ENCODE results near the gene FARS2. TPM values are rescaled to one million over a fixed set of nuclear protein-coding genes. Genes with fewer than 3 reads are reported as not detected.

FARS2 gene
- total RNA-seq, 1 donor from 2014 or later, result 7.3 TPM

GRCh38 chr6:5422321-5422915 is 161.1 kb downstream of the FARS2 start:
- DNase-seq (ENCODE audit: low read depth), result peak; percentile 44

- DNase-seq (ENCODE audit: low read depth), result no peak
These were observed 161.9 kb downstream of the FARS2 start for GRCh38 chr6:5423251-5423650.

GRCh38 chr6:5424726-5425125 is 163.4 kb downstream of the FARS2 start:
- peak; percentile 62 for DNase-seq (ENCODE audit: low read depth)

GRCh38 chr6:5425267-5425666 is 164.0 kb downstream of the FARS2 start:
- DNase-seq (ENCODE audit: low read depth), result no peak

GRCh38 chr6:5425797-5426196 is 164.5 kb downstream of the FARS2 start:
- DNase-seq (ENCODE audit: low read depth), result no peak

- no peak for DNase-seq (ENCODE audit: low read depth)
These were observed 166.3 kb downstream of the FARS2 start for GRCh38 chr6:5427586-5427985.

- no peak for DNase-seq (ENCODE audit: low read depth)
These were observed 172.0 kb downstream of the FARS2 start for GRCh38 chr6:5433324-5433723.

- peak; percentile 71 for DNase-seq (ENCODE audit: low read depth)
These were observed 174.1 kb downstream of the FARS2 start for GRCh38 chr6:5435449-5435848.

- no peak for DNase-seq (ENCODE audit: low read depth)
These were observed 177.7 kb downstream of the FARS2 start for GRCh38 chr6:5438922-5439584.

- no peak for DNase-seq (ENCODE audit: low read depth)
These were observed 178.4 kb downstream of the FARS2 start for GRCh38 chr6:5439749-5440148.

- no peak for DNase-seq (ENCODE audit: low read depth)
These were observed 181.0 kb downstream of the FARS2 start for GRCh38 chr6:5442319-5442718.

GRCh38 chr6:5442916-5443315 is 181.6 kb downstream of the FARS2 start:
- no peak for DNase-seq (ENCODE audit: low read depth)

- DNase-seq (ENCODE audit: low read depth), result peak; percentile 30
These were observed 182.2 kb downstream of the FARS2 start for GRCh38 chr6:5443491-5443890.

- peak; percentile 73 for DNase-seq (ENCODE audit: low read depth)
These were observed 185.2 kb downstream of the FARS2 start for GRCh38 chr6:5446362-5447075.

- no peak for DNase-seq (ENCODE audit: low read depth)
These were observed 186.6 kb downstream of the FARS2 start for GRCh38 chr6:5447921-5448320.

GRCh38 chr6:5450073-5450472 is 188.8 kb downstream of the FARS2 start:
- no peak for DNase-seq (ENCODE audit: low read depth)

- DNase-seq (ENCODE audit: low read depth), result no peak
These were observed 192.2 kb downstream of the FARS2 start for GRCh38 chr6:5453546-5453945.

- no peak for DNase-seq (ENCODE audit: low read depth)
These were observed 193.8 kb downstream of the FARS2 start for GRCh38 chr6:5455142-5455541.

- peak; percentile 73 for DNase-seq (ENCODE audit: low read depth)
These were observed 195.7 kb downstream of the FARS2 start for GRCh38 chr6:5457041-5457440.

- no peak for DNase-seq (ENCODE audit: low read depth)
These were observed 196.8 kb downstream of the FARS2 start for GRCh38 chr6:5457983-5458683.

GRCh38 chr6:5459346-5459745 is 198.0 kb downstream of the FARS2 start:
- DNase-seq (ENCODE audit: low read depth), result no peak

GRCh38 chr6:5461365-5461764 is 200.1 kb downstream of the FARS2 start:
- no peak for DNase-seq (ENCODE audit: low read depth)

Data from myocyte (in vitro differentiated cells).